Measurements from ENCODE around the gene SH2D1B. TPM values are rescaled to one million over a fixed set of nuclear protein-coding genes. Genes with fewer than 3 reads are reported as not detected.

Gene SH2D1B
- total and polyA plus RNA-seq, 9 of the 15 experiments (the other 6 are each of a cell fraction or from before 2014, with no cell fraction given), result 5.6 to 19.6 (median 9.7) TPM

- ATAC-seq (no peak), FAIRE-seq (no peak), DNase-seq (ENCODE audit: extremely low read depth in 1 of 4, low spot score in 3 of 4) (peak in 2 of 4 experiments; percentile 27 to 52)
- no peak overlapping the region for H3K27ac ChIP-seq (ENCODE audit: extremely low read depth, low read depth, low read length)
- H2AFZ ChIP-seq (ENCODE audit: low read depth, low read length), result peak overlapping the region; percentile 49
- no TSS peak for BruUV-seq (replicated peaks)
- no peaks in the 10 kb centered on the region for H3K36me3 ChIP-seq (ENCODE audit: control insufficient read depth, insufficient read depth, low read length)
- POLR2A ChIA-PET, result interaction anchor here (1.2 kb wide), 1 partner anchor 17 kb away, joined by 3 read pairs; no protein-coding TSS in a partner anchor
- H3K4me2 ChIP-seq (ENCODE audit: insufficient read depth, low read length), result no peak overlapping the region
- in situ Hi-C loops (cut with MboI) (no loop called here), intact Hi-C loops (cut with micrococcal nuclease) (no loop called here)
- no peaks in the 10 kb centered on the region for H3K9me3 ChIP-seq (replicated peaks; ENCODE audit: control insufficient read depth, insufficient read depth, low read depth, low read length)
- no peaks in the 10 kb centered on the region for H3K27me3 ChIP-seq (ENCODE audit: control insufficient read depth in 2 of 2, insufficient read depth in 2 of 2, low read length in 2 of 2)
- CTCF ChIA-PET (ENCODE audit: low intra/inter-chr PET ratio), result interaction anchor here (0.6 kb wide), 1 partner anchor 36 kb away, joined by 3 read pairs; no protein-coding TSS in a partner anchor
- H3K9me1 ChIP-seq (ENCODE audit: control insufficient read depth, insufficient read depth, low read length), result no peaks in the 10 kb centered on the region
- no peaks in the 10 kb centered on the region for H4K20me1 ChIP-seq (replicated peaks; ENCODE audit: control insufficient read depth, insufficient read depth, low read length)
- 36% methylated on average over 7 of the region's 7 CpGs for WGBS (ENCODE audit: insufficient coverage, low coverage, missing lambda C conversion rate)
- no peak overlapping the region for H3K4me3 ChIP-seq
- H3K79me2 ChIP-seq (ENCODE audit: control insufficient read depth, insufficient read depth, low read length), result no peaks in the 10 kb centered on the region
- no peak overlapping the region; a peak in 1 of 4 replicates for H3K9ac ChIP-seq (ENCODE audit: insufficient read depth in 1 of 2, low read depth in 2 of 2, low read length in 2 of 2)
- H3K4me1 ChIP-seq (replicated peaks in 1 of 2; ENCODE audit: control insufficient read depth in 2 of 2, insufficient read depth in 2 of 2, low read length in 2 of 2), result peaks cover 19 to 57% of the 10 kb centered on the region in 2 experiments
- no peak for TF ChIP-seq ZNF347 (CRISPR knock-in tag; IDR thresholded peaks at IDR 0.05; ENCODE audit: low read depth)
- TF ChIP-seq ZNF23 (CRISPR knock-in tag; IDR thresholded peaks at IDR 0.05), result no peak
- TF ChIP-seq, protein P1, sequence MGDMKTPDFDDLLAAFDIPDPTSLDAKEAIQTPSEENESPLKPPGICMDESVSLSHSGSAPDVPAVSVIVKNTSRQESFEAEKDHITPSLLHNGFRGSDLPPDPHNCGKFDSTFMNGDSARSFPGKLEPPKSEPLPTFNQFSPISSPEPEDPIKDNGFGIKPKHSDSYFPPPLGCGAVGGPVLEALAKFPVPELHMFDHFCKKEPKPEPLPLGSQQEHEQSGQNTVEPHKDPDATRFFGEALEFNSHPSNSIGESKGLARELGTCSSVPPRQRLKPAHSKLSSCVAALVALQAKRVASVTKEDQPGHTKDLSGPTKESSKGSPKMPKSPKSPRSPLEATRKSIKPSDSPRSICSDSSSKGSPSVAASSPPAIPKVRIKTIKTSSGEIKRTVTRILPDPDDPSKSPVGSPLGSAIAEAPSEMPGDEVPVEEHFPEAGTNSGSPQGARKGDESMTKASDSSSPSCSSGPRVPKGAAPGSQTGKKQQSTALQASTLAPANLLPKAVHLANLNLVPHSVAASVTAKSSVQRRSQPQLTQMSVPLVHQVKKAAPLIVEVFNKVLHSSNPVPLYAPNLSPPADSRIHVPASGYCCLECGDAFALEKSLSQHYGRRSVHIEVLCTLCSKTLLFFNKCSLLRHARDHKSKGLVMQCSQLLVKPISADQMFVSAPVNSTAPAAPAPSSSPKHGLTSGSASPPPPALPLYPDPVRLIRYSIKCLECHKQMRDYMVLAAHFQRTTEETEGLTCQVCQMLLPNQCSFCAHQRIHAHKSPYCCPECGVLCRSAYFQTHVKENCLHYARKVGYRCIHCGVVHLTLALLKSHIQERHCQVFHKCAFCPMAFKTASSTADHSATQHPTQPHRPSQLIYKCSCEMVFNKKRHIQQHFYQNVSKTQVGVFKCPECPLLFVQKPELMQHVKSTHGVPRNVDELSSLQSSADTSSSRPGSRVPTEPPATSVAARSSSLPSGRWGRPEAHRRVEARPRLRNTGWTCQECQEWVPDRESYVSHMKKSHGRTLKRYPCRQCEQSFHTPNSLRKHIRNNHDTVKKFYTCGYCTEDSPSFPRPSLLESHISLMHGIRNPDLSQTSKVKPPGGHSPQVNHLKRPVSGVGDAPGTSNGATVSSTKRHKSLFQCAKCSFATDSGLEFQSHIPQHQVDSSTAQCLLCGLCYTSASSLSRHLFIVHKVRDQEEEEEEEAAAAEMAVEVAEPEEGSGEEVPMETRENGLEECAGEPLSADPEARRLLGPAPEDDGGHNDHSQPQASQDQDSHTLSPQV (IDR thresholded peaks at IDR 0.05), result peak; percentile 68
- TF ChIP-seq SMAD4 (CRISPR knock-in tag; conservative IDR thresholded peaks at IDR 0.05), result peak; percentile 78
- 0 out of 2 replicates have a peak, but pooled peaks have one; percentile 43 for TF ChIP-seq PTRF (tag; IDR thresholded peaks at IDR 0.05)
- no peak for TF ChIP-seq SIRT6 (IDR thresholded peaks at IDR 0.05; ENCODE audit: low read depth, low read length)
- no peak for TF ChIP-seq ATF6 (CRISPR knock-in tag; IDR thresholded peaks at IDR 0.05)
- TF ChIP-seq IFI16 (CRISPR knock-in tag; IDR thresholded peaks at IDR 0.05), result no peak
- 0 out of 2 replicates have a peak, but pooled peaks have one; percentile 22 for TF ChIP-seq CBFA2T3 (IDR thresholded peaks at IDR 0.05)
- no peak for TF ChIP-seq ID3 (CRISPR knock-in tag; IDR thresholded peaks at IDR 0.05)
- TF ChIP-seq ID3 (tag; IDR thresholded peaks at IDR 0.05), result peak; percentile 50; the same call in 1 of the 2 replicates
- no peak for TF ChIP-seq DDX20 (tag; IDR thresholded peaks at IDR 0.05; ENCODE audit: low read depth)
- TF ChIP-seq NR2C1 (IDR thresholded peaks at IDR 0.05), result no peak
- peak; percentile 73 for TF ChIP-seq NR2C1 (tag; IDR thresholded peaks at IDR 0.05)
- TF ChIP-seq DMBX1 (CRISPR knock-in tag; IDR thresholded peaks at IDR 0.05; ENCODE audit: borderline replicate concordance), result peak; percentile 77
- TF ChIP-seq HDAC8 (tag; IDR thresholded peaks at IDR 0.05), result peak; percentile 49; the same call in 1 of the 2 replicates
These were observed 5.7 kb upstream of the SH2D1B start for GRCh38 chr1:162417650-162418049.
